Fibroblast of lung (primary cell): ENCODE measurements around the gene CTSO. TPM values are rescaled to one million over a fixed set of nuclear protein-coding genes. Genes with fewer than 3 reads are reported as not detected.
A peak's percentile ranks its signal among the peaks of the same experiment; 100 is the strongest.

Source experiments
- DNase-seq, 2 donors: peaks; one replicate each; pipeline versions ENCODE4 v3.0.0 to v3.0.0-alpha.2; 2010; ENCODE audit warnings: low read depth in 2 of 2
- H2AFZ ChIP-seq: 2 replicates; pipeline ENCODE4 v1.5.1; 2012; ENCODE audit warnings: low read length, control low read depth, inconsistent platforms
- H3K27ac ChIP-seq: 2 replicates; pipeline ENCODE4 v1.5.1; 2011; ENCODE audit warnings: low read length, control low read depth; ENCODE audit not compliant: insufficient read depth
- H3K27me3 ChIP-seq: 2 replicates; pipeline ENCODE4 v1.5.1; 2011; ENCODE audit warnings: mild to moderate bottlenecking, low read length; ENCODE audit not compliant: control insufficient read depth, insufficient read depth
- H3K36me3 ChIP-seq: 2 replicates; pipeline ENCODE4 v1.5.1; 2011; ENCODE audit warnings: low read length; ENCODE audit not compliant: control insufficient read depth, insufficient read depth
- H3K4me1 ChIP-seq: 2 replicates; pipeline ENCODE4 v1.5.1; 2011; ENCODE audit warnings: low read length; ENCODE audit not compliant: control insufficient read depth, insufficient read depth; ENCODE audit errors: extremely low read depth
- H3K4me2 ChIP-seq: 2 replicates; pipeline ENCODE4 v1.5.1; 2011; ENCODE audit warnings: low read length, control low read depth; ENCODE audit not compliant: insufficient read depth; ENCODE audit errors: extremely low read depth
- H3K4me3 ChIP-seq, 4 experiments: fragments of 200-600 bp in 1 of 4; sonication (generic) in 1 of 4; replicated peaks in 1 of 4; 2 replicates each; pipeline ENCODE4 v1.5.1; 2011 to 2016; ENCODE audit warnings: low read length in 4 of 4, low read depth in 3 of 4, mild to moderate bottlenecking in 3 of 4, control low read depth in 2 of 4, inconsistent platforms in 1 of 4, mixed read lengths in 1 of 4; ENCODE audit not compliant: insufficient read depth in 1 of 4; ENCODE audit errors: control extremely low read depth in 1 of 4
- H3K79me2 ChIP-seq: 2 replicates; pipeline ENCODE4 v1.5.1; 2012; ENCODE audit warnings: mild to moderate bottlenecking, low read length, inconsistent platforms; ENCODE audit not compliant: control insufficient read depth, insufficient read depth
- H3K9ac ChIP-seq: 2 replicates; pipeline ENCODE4 v1.5.1; 2011; ENCODE audit warnings: mild to moderate bottlenecking, low read length, control low read depth; ENCODE audit not compliant: insufficient read depth
- H3K9me3 ChIP-seq: 2 replicates; pipeline ENCODE4 v1.5.1; 2012; ENCODE audit warnings: low read depth, low read length; ENCODE audit not compliant: control insufficient read depth, insufficient read depth
- H4K20me1 ChIP-seq: 2 replicates; pipeline ENCODE4 v1.5.1; 2011; ENCODE audit warnings: low read length; ENCODE audit not compliant: control insufficient read depth, insufficient read depth; ENCODE audit errors: extremely low read depth
- EZH2 ChIP-seq: IDR thresholded peaks from 2 replicates; pipeline ENCODE4 v1.5.1; 2012; ENCODE audit warnings: low read length, control low read depth, mild to moderate bottlenecking; ENCODE audit errors: missing control alignments
- polyA plus RNA-seq, 2 donors: library from polyadenylated mRNA; depleted of rRNA in 1 of 2; stranded (reverse) in 1 of 2; unstranded in 1 of 2; fragments of >200 nt; gene quantifications; 2 replicates each; pipeline ENCODE4 v1.2.1, GENCODE V29; 2011 to 2012; ENCODE audit warnings: missing spikeins in 1 of 2
- total RNA-seq: library from RNA; depleted of rRNA; stranded (reverse); fragments of >200 nt; gene quantifications from 2 replicates; pipeline ENCODE4 v1.2.1, GENCODE V29; 2014
- TF ChIP-seq, protein P1 (sequence below), 2 donors: IDR thresholded peaks in 1 of 2; conservative IDR thresholded peaks in 1 of 2; 1 replicate in 1 of 2; 2 replicates in 1 of 2; pipeline ENCODE4 v1.5.1; 2011 to 2012; ENCODE audit warnings: low read length in 2 of 2, control low read depth in 1 of 2, inconsistent platforms in 1 of 2, low read depth in 1 of 2, mild to moderate bottlenecking in 1 of 2

CTSO gene
- total and polyA plus RNA-seq, 2 donors (not counting 1 experiment from before 2014, with no cell fraction given), result 23.6 to 47.3 TPM

DNA sequence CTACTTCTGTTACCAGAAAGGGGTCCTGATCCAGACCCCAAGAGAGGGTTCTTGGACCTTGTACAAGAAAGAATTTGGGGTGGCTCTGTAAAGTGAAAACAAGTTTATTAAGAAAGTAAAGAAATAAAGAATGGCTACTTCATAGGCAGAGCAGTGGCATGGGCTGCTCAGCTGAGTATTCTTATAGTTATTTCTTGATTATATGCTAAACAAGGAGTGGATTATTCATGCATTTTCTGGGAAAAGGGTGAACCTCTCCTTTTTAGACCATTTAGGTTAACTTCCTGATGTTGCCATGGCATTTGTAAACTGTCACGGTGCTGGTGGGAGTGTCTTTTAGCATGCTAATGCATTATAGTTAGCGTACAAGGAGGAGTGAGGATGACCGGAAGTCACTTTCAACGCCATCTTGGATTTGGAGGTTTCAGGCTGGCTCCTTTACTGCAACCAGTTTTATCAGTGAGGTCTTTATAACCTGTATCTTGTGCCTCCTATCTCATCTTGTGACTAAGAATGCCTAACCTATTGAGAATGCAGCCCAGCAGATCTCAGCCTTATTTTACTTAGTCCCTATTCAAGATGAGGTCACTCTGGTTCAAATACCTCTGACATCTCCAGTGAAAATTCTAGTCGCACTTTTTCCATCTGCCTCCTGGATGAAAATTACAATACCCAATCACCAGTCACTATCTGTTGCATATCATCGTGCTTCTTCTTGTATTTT is 65.7 kb downstream of the CTSO start:
- peaks cover 3% of the 10 kb centered on the region for H3K4me1 ChIP-seq
- no peaks in the 10 kb centered on the region for H4K20me1 ChIP-seq
- H3K9ac ChIP-seq, result no peak overlapping the region
- no peak for DNase-seq
- H3K36me3 ChIP-seq, result no peaks in the 10 kb centered on the region
- H3K4me2 ChIP-seq, result no peak overlapping the region
- H2AFZ ChIP-seq, result no peak overlapping the region
- no peaks in the 10 kb centered on the region for H3K9me3 ChIP-seq
- H3K27ac ChIP-seq, result no peak overlapping the region
- no peaks in the 10 kb centered on the region for H3K27me3 ChIP-seq
- H3K4me3 ChIP-seq, result no peak overlapping the region
- no peaks in the 10 kb centered on the region for H3K79me2 ChIP-seq
- TF ChIP-seq, protein P1, sequence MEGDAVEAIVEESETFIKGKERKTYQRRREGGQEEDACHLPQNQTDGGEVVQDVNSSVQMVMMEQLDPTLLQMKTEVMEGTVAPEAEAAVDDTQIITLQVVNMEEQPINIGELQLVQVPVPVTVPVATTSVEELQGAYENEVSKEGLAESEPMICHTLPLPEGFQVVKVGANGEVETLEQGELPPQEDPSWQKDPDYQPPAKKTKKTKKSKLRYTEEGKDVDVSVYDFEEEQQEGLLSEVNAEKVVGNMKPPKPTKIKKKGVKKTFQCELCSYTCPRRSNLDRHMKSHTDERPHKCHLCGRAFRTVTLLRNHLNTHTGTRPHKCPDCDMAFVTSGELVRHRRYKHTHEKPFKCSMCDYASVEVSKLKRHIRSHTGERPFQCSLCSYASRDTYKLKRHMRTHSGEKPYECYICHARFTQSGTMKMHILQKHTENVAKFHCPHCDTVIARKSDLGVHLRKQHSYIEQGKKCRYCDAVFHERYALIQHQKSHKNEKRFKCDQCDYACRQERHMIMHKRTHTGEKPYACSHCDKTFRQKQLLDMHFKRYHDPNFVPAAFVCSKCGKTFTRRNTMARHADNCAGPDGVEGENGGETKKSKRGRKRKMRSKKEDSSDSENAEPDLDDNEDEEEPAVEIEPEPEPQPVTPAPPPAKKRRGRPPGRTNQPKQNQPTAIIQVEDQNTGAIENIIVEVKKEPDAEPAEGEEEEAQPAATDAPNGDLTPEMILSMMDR (conservative IDR thresholded peaks at IDR 0.05 in 1 of 2, IDR thresholded peaks at IDR 0.05 in 1 of 2; ENCODE audit: low read depth in 1 of 2, low read length in 2 of 2), result no peak
- TF ChIP-seq EZH2, result no peak

DNA sequence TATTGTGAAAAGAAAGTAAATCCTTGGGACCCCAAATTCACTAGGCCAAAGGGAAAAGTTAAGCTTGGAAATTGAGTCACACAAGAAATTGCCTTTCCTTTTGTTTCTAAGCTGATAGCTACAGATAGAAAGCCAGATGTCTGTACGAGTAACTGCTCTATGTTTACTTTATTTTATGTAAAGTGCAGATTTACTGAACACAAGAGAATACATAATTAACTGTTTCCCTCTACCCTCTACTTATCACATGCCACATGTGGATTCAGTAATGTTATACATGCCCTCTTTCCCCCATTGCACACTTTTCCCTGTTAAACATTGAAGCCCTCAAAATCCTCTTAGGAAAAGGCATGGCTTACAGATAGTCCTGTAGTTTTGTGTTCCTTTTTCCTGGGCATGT is 66.6 kb downstream of the CTSO start:
- Histone ChIP-seq H3K27me3 (no peaks in the 10 kb centered on the region), H2AFZ (no peak overlapping the region), H3K4me2 (no peak overlapping the region), H3K79me2 (no peaks in the 10 kb centered on the region), H4K20me1 (no peaks in the 10 kb centered on the region), H3K4me1 (peaks cover 3% of the 10 kb centered on the region), H3K27ac (no peak overlapping the region), H3K9ac (no peak overlapping the region), H3K4me3 (no peak overlapping the region), H3K36me3 (no peaks in the 10 kb centered on the region), H3K9me3 (no peaks in the 10 kb centered on the region)
- TF ChIP-seq, protein P1 (conservative IDR thresholded peaks at IDR 0.05 in 1 of 2, IDR thresholded peaks at IDR 0.05 in 1 of 2; ENCODE audit: low read depth in 1 of 2, low read length in 2 of 2), result no peak
- TF ChIP-seq EZH2, result no peak
- no peak for DNase-seq

DNA sequence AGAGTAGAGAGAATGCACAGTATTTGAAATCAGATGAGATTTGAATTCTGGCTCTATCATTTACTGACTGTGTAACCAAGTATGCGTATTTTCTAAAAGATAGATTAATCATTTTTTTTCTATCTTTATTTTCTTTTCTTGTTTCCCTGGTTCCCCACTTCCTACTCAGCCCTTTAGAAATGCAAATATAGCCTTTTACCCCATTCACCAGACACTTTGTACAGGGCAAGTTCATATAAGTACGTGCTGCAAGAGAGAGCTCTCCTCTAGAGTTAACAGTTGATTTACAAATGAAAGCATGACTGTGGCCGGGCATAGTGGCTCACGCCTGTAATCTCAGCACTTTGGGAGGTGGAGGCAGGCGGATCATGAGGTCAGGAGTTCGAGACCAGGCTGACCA is 68.0 kb downstream of the CTSO start:
- Histone ChIP-seq H3K36me3 (no peaks in the 10 kb centered on the region), H3K4me1 (peaks cover 3% of the 10 kb centered on the region)
- TF ChIP-seq, protein P1 (conservative IDR thresholded peaks at IDR 0.05 in 1 of 2, IDR thresholded peaks at IDR 0.05 in 1 of 2; ENCODE audit: low read depth in 1 of 2, low read length in 2 of 2), result no peak

More for the DNA sequence above, 68.0 kb downstream of the CTSO start:
- Histone ChIP-seq H3K27me3 (no peaks in the 10 kb centered on the region), H3K9me3 (no peaks in the 10 kb centered on the region), H4K20me1 (no peaks in the 10 kb centered on the region), H3K4me2 (no peak overlapping the region), H3K4me3 (no peak overlapping the region), H3K9ac (no peak overlapping the region), H3K27ac (no peak overlapping the region), H2AFZ (no peak overlapping the region), H3K79me2 (no peaks in the 10 kb centered on the region)
- DNase-seq, result peak in 1 of 2 donors; percentile 55
